HL-60 (cell line): Measurements from ENCODE around the gene STEAP3.

ENCODE experiments used
- CTCF ChIP-seq: IDR thresholded peaks from one replicate; pipeline ENCODE4 v1.5.1; 2011; ENCODE audit warnings: low read length, control low read depth, inconsistent platforms; ENCODE audit not compliant: insufficient read depth
- GABPA ChIP-seq: IDR thresholded peaks from 2 replicates; pipeline ENCODE4 v1.6.1; 2012; ENCODE audit warnings: low read depth
- POLR2AphosphoS5 ChIP-seq: IDR thresholded peaks from 2 replicates; pipeline ENCODE4 v1.6.1; 2012; ENCODE audit warnings: low read depth
- REST ChIP-seq: IDR thresholded peaks from 2 replicates; pipeline ENCODE4 v1.6.1; 2012; ENCODE audit warnings: low read depth; ENCODE audit not compliant: insufficient replicate concordance
- SPI1 ChIP-seq: IDR thresholded peaks from 2 replicates; pipeline ENCODE4 v1.6.1; 2012; ENCODE audit warnings: low read depth, mild to moderate bottlenecking, borderline replicate concordance

GRCh38 chr2:119245076-119245840 is 21.6 kb downstream of the STEAP3 start:
- TF ChIP-seq CTCF (no peak), REST (no peak), GABPA (no peak), POLR2AphosphoS5 (no peak), SPI1 (no peak)
